Anterior cingulate cortex (tissue), 58 donors: Measurements from ENCODE around the gene LAMA2.

Experiments
- DNase-seq, 58 donors: peaks; one replicate each; lab custom pipeline; 2025; lab: John Stamatoyannopoulos, UW

LAMA2 gene

DNA sequence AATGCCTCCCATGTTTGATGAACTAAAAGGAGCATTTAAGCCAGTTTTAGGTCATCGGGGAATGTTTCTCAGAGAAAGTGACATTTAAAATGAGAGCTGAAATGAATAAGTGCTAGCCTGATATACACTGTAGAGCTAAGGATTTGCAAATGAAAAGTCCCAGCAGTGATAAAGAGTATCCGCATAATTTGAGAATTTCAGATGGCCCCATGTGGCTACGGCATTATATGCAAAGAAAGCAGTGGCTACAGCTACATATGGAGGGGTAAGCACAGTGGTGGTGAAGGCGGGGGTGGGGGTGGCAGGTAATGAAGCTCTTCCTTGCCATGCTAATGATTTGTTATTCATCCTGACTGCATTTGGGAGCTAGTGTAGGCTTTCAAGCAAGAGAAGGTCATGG, 455.7 kb downstream of the LAMA2 start:
- DNase-seq, result no peak

- DNase-seq, result peak in 1 of 58 donors; percentile 3
Observed at GRCh38 chr6:129340983-129341382, 458.0 kb downstream of the LAMA2 start.

DNA sequence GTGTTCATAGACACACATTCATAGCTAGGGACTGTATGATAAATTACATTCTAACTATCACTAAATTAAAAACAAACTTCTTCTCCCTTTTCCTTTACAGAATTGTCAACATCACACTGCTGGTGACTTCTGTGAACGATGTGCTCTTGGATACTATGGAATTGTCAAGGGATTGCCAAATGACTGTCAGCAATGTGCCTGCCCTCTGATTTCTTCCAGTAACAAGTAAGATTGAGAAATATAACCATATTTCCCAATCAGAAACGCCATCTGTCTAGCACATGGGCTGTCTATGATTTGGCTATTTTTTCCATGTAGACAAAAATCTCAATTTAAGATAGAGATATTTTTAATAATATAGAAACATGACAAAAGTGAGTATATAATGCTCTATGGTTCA, 459.3 kb downstream of the LAMA2 start:
- DNase-seq, result no peak

- DNase-seq, result no peak
Observed at GRCh38 chr6:129342796-129343195, 459.9 kb downstream of the LAMA2 start.

DNA sequence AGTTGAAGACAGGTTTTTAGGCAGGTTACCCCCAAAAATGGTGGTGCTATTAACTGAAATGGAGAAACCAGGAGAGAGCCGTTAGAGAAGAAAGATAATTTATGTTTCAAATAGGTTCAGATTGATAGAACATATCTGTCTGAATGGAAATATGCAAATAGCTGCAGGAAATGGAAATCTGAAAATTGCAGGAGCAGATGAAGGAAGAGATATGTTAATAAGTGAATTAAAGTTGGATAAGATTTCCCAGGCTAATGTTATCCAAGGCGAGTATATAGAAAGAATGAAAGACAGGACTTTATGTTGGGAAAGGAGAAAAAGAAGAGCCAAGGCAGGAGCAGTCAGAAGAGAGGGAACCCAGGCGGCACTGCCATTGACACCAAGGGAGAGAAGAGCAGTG, 461.4 kb downstream of the LAMA2 start:
- no peak for DNase-seq

GRCh38 chr6:129345890-129346289, 463.0 kb downstream of the LAMA2 start:
- DNase-seq, result no peak

DNA sequence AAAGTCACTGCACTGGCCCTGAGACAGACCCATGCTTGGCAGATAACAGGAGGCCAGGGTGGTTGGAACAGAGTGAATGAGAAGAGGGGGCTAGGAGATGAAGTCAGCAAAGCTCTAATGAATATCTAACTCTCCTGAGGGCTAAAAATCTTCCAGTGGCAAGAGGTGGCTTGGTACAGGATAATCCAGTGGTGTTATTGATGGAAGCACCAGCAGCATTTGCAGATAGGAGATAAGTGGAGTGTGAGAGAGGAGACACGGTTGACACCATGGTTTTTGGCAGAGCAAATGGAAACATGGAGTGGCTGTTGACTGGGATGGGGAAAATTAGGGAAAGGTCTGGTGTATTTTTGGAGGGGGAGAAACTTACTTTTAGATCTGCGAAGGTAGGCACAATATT, 464.0 kb downstream of the LAMA2 start:
- no peak for DNase-seq

DNA sequence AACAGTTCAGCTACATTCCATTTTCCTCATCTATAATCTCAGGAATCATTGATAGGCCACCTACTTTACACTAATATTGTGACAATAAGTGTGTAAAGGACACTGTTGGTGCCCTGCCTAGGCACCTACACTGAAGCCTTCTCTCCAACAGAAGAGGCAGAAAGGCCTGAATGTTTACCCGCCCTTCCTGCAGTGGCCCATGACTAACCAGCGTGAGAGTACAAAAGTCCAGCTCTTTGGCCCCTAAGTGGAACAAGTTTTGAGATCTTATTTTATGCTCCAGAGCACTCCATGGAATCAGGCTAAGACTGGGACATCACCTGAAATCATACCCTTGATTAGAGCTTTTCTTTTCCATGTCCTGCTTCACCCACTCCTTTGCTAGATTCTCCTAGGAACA, 467.3 kb downstream of the LAMA2 start:
- no peak for DNase-seq

- no peak for DNase-seq
Observed at GRCh38 chr6:129351807-129352206, 468.9 kb downstream of the LAMA2 start.

DNA sequence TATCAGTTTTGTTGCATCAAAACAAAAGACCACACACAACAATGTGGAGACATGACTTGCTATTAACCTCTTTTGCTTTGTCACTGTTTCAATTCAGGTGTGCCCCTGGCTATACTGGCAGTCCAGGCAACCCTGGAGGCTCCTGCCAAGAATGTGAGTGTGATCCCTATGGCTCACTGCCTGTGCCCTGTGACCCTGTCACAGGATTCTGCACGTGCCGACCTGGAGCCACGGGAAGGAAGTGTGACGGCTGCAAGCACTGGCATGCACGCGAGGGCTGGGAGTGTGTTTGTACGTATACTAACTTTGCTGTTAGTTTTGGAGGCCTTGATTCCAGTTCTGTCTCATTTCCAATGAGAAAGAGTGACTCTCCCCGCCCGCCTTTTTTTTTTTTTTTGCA, 470.1 kb downstream of the LAMA2 start:
- no peak for DNase-seq

DNA sequence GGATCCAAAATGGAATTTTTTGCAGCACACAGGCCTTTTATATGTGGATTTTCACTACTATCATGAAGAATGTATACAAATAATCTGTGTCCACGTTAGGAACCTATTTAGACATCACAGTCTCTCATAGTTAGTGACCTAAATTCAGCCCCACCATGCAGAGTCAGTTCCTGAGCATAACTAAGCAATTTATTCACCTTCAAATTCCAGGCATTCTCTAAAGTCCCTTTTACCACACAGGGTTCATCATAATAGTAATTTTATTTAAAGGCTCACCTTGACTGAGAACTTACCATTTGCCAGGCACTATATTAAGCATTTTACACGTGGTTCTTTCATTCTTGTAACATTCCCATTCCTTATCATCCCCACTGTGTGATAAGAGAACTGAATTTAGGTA, 473.2 kb downstream of the LAMA2 start:
- DNase-seq, result no peak

GRCh38 chr6:129359811-129360681, 477.1 kb downstream of the LAMA2 start:
- no peak for DNase-seq

GRCh38 chr6:129360682-129360955, 477.7 kb downstream of the LAMA2 start:
- no peak for DNase-seq

DNA sequence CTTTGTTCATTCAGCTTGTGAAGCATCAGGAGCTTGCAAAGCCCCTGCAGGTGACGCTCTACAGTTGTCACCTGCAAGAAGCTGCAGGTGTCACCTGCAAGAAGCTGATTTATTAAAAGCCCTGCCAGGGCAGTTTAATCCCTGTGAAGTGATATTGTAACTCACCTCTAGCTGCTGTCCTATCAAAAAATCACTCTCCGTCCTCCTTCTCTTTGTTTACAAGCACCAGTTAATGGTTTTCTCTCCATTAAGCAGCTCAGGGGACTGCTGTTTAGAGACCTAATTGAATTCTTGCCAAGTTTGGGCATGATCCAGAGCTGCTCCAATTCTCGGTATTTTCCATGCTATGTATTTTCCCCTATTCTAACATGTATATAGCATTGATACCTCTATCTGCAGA, 481.1 kb downstream of the LAMA2 start:
- DNase-seq, result no peak

- DNase-seq, result no peak
Observed at GRCh38 chr6:129364767-129365166, 481.8 kb downstream of the LAMA2 start.

- no peak for DNase-seq
Observed at GRCh38 chr6:129368076-129368475, 485.1 kb downstream of the LAMA2 start.

DNA sequence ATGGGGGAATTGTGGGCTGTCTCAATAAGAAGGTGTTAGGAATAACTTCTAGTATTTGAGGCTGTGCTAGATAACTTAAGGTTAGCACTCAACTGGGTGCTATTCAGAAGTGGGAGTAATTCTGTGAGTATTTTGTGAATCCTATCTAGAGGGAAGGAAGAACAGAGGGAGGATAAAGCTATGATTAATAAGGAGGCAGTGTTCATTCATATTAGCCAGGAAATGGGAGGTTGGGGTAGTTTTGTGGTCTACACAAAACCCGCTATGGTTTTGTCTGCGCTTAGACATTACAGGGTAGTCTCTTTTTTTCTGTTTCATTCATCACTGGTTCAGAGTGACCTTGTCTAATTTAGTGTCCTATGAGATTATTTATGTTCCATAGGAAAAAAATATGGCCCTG, 486.0 kb downstream of the LAMA2 start:
- DNase-seq, result no peak

GRCh38 chr6:129369737-129370136, 486.8 kb downstream of the LAMA2 start:
- DNase-seq, result no peak

GRCh38 chr6:129370268-129370916, 487.5 kb downstream of the LAMA2 start:
- peak in 32 of 58 donors; percentile 0 to 59 (median 8) for DNase-seq

- DNase-seq, result no peak
Observed at GRCh38 chr6:129381885-129382284, 498.9 kb downstream of the LAMA2 start.

GRCh38 chr6:129382916-129383315, 500.0 kb downstream of the LAMA2 start:
- no peak for DNase-seq

DNA sequence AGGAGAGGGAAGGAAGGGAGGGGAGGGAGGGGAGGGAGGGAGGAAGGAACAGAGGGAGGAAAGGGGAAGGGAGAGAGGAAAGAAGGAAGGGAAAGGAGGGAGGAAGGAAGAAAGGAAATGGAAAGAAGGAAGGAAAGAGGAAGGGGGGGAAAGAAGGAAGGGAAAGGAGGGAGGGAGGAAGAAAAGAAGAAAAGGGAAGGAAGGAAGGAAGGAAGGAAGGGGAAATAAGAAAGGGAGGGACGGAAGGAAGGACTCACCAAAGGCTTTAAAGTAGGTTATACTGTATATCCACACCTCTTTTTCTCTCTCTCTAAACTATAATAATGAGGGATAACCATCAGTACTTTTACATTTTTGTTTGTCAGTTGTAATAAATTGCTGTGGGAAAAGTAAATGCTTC, 502.2 kb downstream of the LAMA2 start:
- no peak for DNase-seq
